CD14-positive monocyte (primary cell): Measurements from ENCODE around the gene MRPS9. TPM values are rescaled to one million over a fixed set of nuclear protein-coding genes. Genes with fewer than 3 reads are reported as not detected.

Experiments used
- DNase-seq, 3 donors: peaks; one replicate each; pipeline ENCODE4 v3.0.0-alpha.2; 2011 to 2022
- H2AFZ ChIP-seq: 2 replicates; pipeline ENCODE4 v1.6.0; 2012; ENCODE audit warnings: mild to moderate bottlenecking, low read depth, low read length, inconsistent platforms; ENCODE audit not compliant: insufficient read depth, poor library complexity, severe bottlenecking
- H3K27ac ChIP-seq, 2 donors: 1 replicate in 1 of 2; 2 replicates in 1 of 2; pipeline ENCODE4 v1.5.1; 2012 to 2013; ENCODE audit warnings: low read length in 2 of 2, control low read depth in 1 of 2, inconsistent platforms in 1 of 2, low read depth in 1 of 2, mild to moderate bottlenecking in 1 of 2
- H3K27me3 ChIP-seq, 2 donors: one replicate each; pipeline versions ENCODE4 v1.6.0 to v1.6.1; 2011 to 2013; ENCODE audit warnings: low read length in 2 of 2; ENCODE audit not compliant: control insufficient read depth in 2 of 2, insufficient read depth in 2 of 2
- H3K36me3 ChIP-seq, 2 donors: replicated peaks in 1 of 2; 1 replicate in 1 of 2; 2 replicates in 1 of 2; pipeline versions ENCODE4 v1.5.1 to v1.6.1; 2012 to 2013; ENCODE audit warnings: low read length in 2 of 2, control low read depth in 1 of 2, inconsistent platforms in 1 of 2, mild to moderate bottlenecking in 1 of 2; ENCODE audit not compliant: insufficient read depth in 2 of 2, control insufficient read depth in 1 of 2
- H3K4me1 ChIP-seq, 2 donors: 1 replicate in 1 of 2; 2 replicates in 1 of 2; pipeline versions ENCODE4 v1.5.1 to v1.6.1; 2012 to 2013; ENCODE audit warnings: low read length in 2 of 2, control low read depth in 1 of 2, inconsistent platforms in 1 of 2, mild to moderate bottlenecking in 1 of 2, moderate library complexity in 1 of 2; ENCODE audit not compliant: insufficient read depth in 2 of 2, control insufficient read depth in 1 of 2
- H3K4me2 ChIP-seq: replicated peaks from 2 replicates; pipeline ENCODE3; 2012; ENCODE audit warnings: low read length, moderate library complexity, mild to moderate bottlenecking; ENCODE audit not compliant: poor library complexity, severe bottlenecking; ENCODE audit errors: extremely low read depth
- H3K4me3 ChIP-seq, 3 experiments: fragments of 200-600 bp in 1 of 3; sonication (generic) in 1 of 3; replicated peaks in 1 of 3; 1 replicate in 2 of 3; 2 replicates in 1 of 3; pipeline ENCODE4 v1.5.1; 2011 to 2013; ENCODE audit warnings: low read length in 3 of 3, mild to moderate bottlenecking in 3 of 3, control low read depth in 2 of 3, low read depth in 2 of 3, inconsistent platforms in 1 of 3, moderate library complexity in 1 of 3
- H3K79me2 ChIP-seq: 2 replicates; pipeline ENCODE4 v1.6.0; 2012; ENCODE audit warnings: mild to moderate bottlenecking, control low read depth, inconsistent platforms, low read length, moderate library complexity; ENCODE audit not compliant: insufficient read depth
- H3K9ac ChIP-seq: 2 replicates; pipeline ENCODE4 v1.6.0; 2017; ENCODE audit warnings: low read length, mild to moderate bottlenecking; ENCODE audit not compliant: insufficient read depth, poor library complexity, severe bottlenecking
- H3K9me3 ChIP-seq, 2 donors: replicated peaks in 1 of 2; 1 replicate in 1 of 2; 2 replicates in 1 of 2; pipeline versions ENCODE4 v1.5.1 to v1.6.1; 2012 to 2013; ENCODE audit warnings: low read length in 2 of 2, control low read depth in 1 of 2; ENCODE audit not compliant: control insufficient read depth in 1 of 2, insufficient read depth in 1 of 2
- H4K20me1 ChIP-seq: 2 replicates; pipeline ENCODE4 v1.6.0; 2012; ENCODE audit warnings: mild to moderate bottlenecking, low read length, control low read depth, moderate library complexity; ENCODE audit not compliant: insufficient read depth
- H3K27ac Mint-ChIP-seq, 7 donors: one replicate each; pipeline ENCODE4 v1.8.0; 2020; ENCODE audit warnings: mild to moderate bottlenecking in 7 of 7, mixed read lengths in 7 of 7, moderate library complexity in 6 of 7, inconsistent platforms in 2 of 7
- H3K27me3 Mint-ChIP-seq, 3 donors: one replicate each; pipeline ENCODE4 v1.8.0; 2021 to 2022; ENCODE audit warnings: low read depth in 3 of 3, mild to moderate bottlenecking in 3 of 3, mixed read lengths in 3 of 3, moderate library complexity in 3 of 3, inconsistent platforms in 1 of 3
- H3K36me3 Mint-ChIP-seq, 2 donors: one replicate each; pipeline ENCODE4 v1.8.0; 2020; ENCODE audit warnings: mixed read lengths in 2 of 2, inconsistent platforms in 1 of 2, mild to moderate bottlenecking in 1 of 2
- H3K4me1 Mint-ChIP-seq: one replicate; pipeline ENCODE4 v1.8.0; 2020; ENCODE audit warnings: mild to moderate bottlenecking, mixed read lengths
- H3K4me3 Mint-ChIP-seq, 2 donors: one replicate each; pipeline ENCODE4 v1.8.0; 2020; ENCODE audit warnings: mild to moderate bottlenecking in 2 of 2, mixed read lengths in 2 of 2, moderate library complexity in 1 of 2
- H3K9me3 Mint-ChIP-seq, 7 donors: one replicate each; pipeline ENCODE4 v1.8.0; 2020 to 2022; ENCODE audit warnings: mixed read lengths in 7 of 7, mild to moderate bottlenecking in 6 of 7, moderate library complexity in 6 of 7, inconsistent platforms in 2 of 7
- CTCF ChIP-seq: fragments of 200-600 bp; IDR thresholded peaks from one replicate; pipeline ENCODE4 v1.8.0; 2022; ENCODE audit warnings: antibody characterized with exemption, mild to moderate bottlenecking
- WGBS: methylation state at CpG from one replicate; pipeline ENCODE4 v1.1.5; 2013; ENCODE audit warnings: missing lambda C conversion rate; ENCODE audit not compliant: insufficient coverage; 5-methylcytosine and 5-hydroxymethylcytosine counted together
- intact Hi-C, 2 donors: fragments of 100-400 bp; cut with micrococcal nuclease; formaldehyde crosslinking; loops; one replicate each; pipeline versions ENCODE4 v1.15.0 to v1.15.1; 2023
- polyA plus RNA-seq, 3 donors: library from polyadenylated mRNA; depleted of rRNA in 1 of 3; unstranded in 2 of 3; stranded (reverse) in 1 of 3; fragments of 300-500 nt in 2 of 3; fragments of >200 nt in 1 of 3; fragmentation: Illumina TruSeq in 2 of 3; gene quantifications; 1 replicate in 2 of 3; 2 replicates in 1 of 3; pipeline ENCODE4 v1.2.3, GENCODE V29; 2012 to 2021

Gene MRPS9
- polyA plus RNA-seq, 3 donors, result 9.9 to 12.5 (median 11.6) TPM

- Mint-ChIP-seq H3K9me3 (peaks cover 0 to 6% (median 3%) of the 10 kb centered on the region in 7 donors), H3K36me3 (peaks cover 0 to 4% of the 10 kb centered on the region in 2 donors), H3K27ac (peak overlapping the region in 1 of 7 donors; percentile 80), H3K4me1 (peaks cover 7% of the 10 kb centered on the region), H3K4me3 (no peak overlapping the region), H3K27me3 (peaks cover 22 to 30% (median 28%) of the 10 kb centered on the region in 3 donors)
- no peak for TF ChIP-seq CTCF
- Histone ChIP-seq H3K4me1 (peaks cover 2 to 7% of the 10 kb centered on the region in 2 donors), H3K27ac (no peak overlapping the region), H3K27me3 (peaks cover 17 to 26% of the 10 kb centered on the region in 2 donors), H4K20me1 (no peaks in the 10 kb centered on the region), H3K4me3 (no peak overlapping the region), H3K9ac (no peak overlapping the region), H2AFZ (no peak overlapping the region), H3K9me3 (no peaks in the 10 kb centered on the region), H3K79me2 (no peaks in the 10 kb centered on the region), H3K4me2 (no peak overlapping the region), H3K36me3 (no peaks in the 10 kb centered on the region)
- WGBS, result 86% methylated on average over 2 of the region's 6 CpGs
- intact Hi-C loops, result no loop called here
- no peak for DNase-seq
Measured at GRCh38 chr2:105139556-105140239, 101.8 kb downstream of the MRPS9 start.

- H3K27me3 ChIP-seq, result peaks cover 22 to 31% of the 10 kb centered on the region in 2 donors
- Mint-ChIP-seq H3K4me3 (no peak overlapping the region), H3K36me3 (peaks cover 0 to 4% of the 10 kb centered on the region in 2 donors), H3K9me3 (peaks cover 0 to 7% (median 3%) of the 10 kb centered on the region in 7 donors), H3K4me1 (peaks cover 7% of the 10 kb centered on the region), H3K27me3 (peaks cover 27 to 35% (median 33%) of the 10 kb centered on the region in 3 donors), H3K27ac (no peak overlapping the region)
- H3K79me2 ChIP-seq, result no peaks in the 10 kb centered on the region
- H4K20me1 ChIP-seq, result no peaks in the 10 kb centered on the region
- no peak overlapping the region for H3K4me2 ChIP-seq
- H3K4me1 ChIP-seq, result peaks cover 2 to 7% of the 10 kb centered on the region in 2 donors
- no CpG with 5 or more reads among the region's 1 CpG for WGBS
- no peak overlapping the region for H2AFZ ChIP-seq
- no peak for TF ChIP-seq CTCF
- no peak overlapping the region for H3K4me3 ChIP-seq
- intact Hi-C loops, result no loop called here
- no peak overlapping the region for H3K27ac ChIP-seq
- no peaks in the 10 kb centered on the region for H3K36me3 ChIP-seq
- no peak for DNase-seq
- H3K9me3 ChIP-seq, result no peaks in the 10 kb centered on the region
- H3K9ac ChIP-seq, result no peak overlapping the region
Measured at GRCh38 chr2:105140240-105140568, 102.3 kb downstream of the MRPS9 start.
